ENCODE results near the gene DDX47. TPM values are rescaled to one million over a fixed set of nuclear protein-coding genes. Genes with fewer than 3 reads are reported as not detected.
A peak's percentile ranks its signal among the peaks of the same experiment; 100 is the strongest.
"Not testable (repeated sequence)": the region's sequence is repeated elsewhere in the genome, so short reads cannot be mapped to it uniquely, and the experiment has no call there.

DDX47 gene
- polyA plus RNA-seq, 1 experiment = 113 TPM

DNA sequence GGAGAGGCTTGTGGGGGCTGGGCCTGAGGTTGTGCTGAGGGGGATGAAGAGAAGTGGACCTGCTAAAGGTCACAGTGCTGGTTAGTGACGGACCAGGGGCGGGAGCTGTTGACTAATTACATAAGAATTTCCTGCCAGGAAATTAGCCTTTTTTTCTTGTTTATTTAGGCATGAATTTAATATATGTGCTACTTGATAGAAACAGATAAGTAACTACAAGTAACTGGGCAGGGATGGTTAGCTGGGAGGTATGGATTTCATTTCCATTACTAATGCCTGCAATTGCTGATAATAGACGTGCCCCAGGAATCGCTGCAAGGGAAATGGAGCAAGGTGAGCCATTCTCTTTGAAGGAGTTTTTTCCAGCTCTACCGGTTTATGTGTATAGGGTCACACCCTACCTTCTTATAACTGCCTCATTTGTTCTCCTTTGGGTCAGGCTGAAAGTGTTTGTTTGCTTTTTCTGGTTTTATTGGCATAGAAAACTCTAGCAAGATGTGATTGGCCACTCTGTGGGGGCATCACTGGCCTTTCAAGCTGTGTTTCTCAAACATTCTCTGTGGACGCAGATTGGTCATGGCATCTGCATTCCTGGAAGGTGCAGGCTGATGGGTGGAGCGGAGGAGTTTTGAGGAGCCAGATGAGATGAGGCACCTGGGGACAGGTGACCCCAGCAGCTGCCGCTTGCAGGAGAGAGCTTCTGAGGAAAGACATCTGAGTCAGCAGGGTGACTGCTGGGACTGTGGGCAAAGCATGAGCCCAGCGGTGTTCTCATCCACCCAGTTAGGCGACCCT lies 59.2 kb downstream of the DDX47 start:
- no peak for TF ChIP-seq CTCF (IDR thresholded peaks at IDR 0.05; ENCODE audit: low read depth, low read length)
- ChIA-PET POLR2A (interaction anchor here (1.2 to 1.6 kb wide), 2 partner anchors 8 to 19 kb away, joined by 4 to 6 read pairs; partner anchors contain the start of gene GPRC5A), CTCF (interaction anchor here (0.6 to 0.8 kb wide), 2 partner anchors 23 to 34 kb away, joined by 3 read pairs; no protein-coding TSS in a partner anchor)
- H3K27ac ChIP-seq (ENCODE audit: low read depth, low read length) = peak overlapping the region; percentile 88
- no peak for DNase-seq (ENCODE audit: low read depth, low spot score)
- no peak overlapping the region; the same call in 1 of the 2 replicates for H3K4me3 ChIP-seq (ENCODE audit: low read depth, low read length)
- H3K27me3 ChIP-seq (ENCODE audit: control insufficient read depth, insufficient read depth, low read length) = no peaks in the 10 kb centered on the region
- H3K9me3 ChIP-seq (ENCODE audit: control insufficient read depth, insufficient read depth, low read length) = peaks cover 11% of the 10 kb centered on the region

DNA sequence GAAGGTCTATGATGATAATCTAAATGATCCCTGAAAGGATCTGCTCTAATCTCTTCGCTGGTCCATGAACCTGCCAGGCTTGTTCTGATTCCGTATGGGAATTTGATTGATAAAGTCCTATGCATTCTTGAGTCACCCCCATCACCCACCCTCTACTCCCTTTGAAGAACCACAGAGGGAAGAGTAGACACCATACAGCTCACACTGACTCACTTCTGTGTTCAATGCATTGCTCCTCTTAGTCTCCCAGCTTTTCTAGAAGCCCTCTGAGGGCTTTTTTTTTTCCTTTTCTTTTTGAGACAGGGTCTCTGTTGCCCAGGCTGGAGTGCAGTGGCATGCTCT lies 59.8 kb downstream of the DDX47 start:
- POLR2A ChIA-PET = interaction anchor here (1.2 to 1.6 kb wide), 2 partner anchors 8 to 18 kb away, joined by 4 to 6 read pairs; partner anchors contain the start of gene GPRC5A
- TF ChIP-seq CTCF (IDR thresholded peaks at IDR 0.05; ENCODE audit: low read depth, low read length) = no peak
- Histone ChIP-seq H3K9me3 (ENCODE audit: control insufficient read depth, insufficient read depth, low read length) (peaks cover 9% of the 10 kb centered on the region), H3K27ac (ENCODE audit: low read depth, low read length) (peak overlapping the region; percentile 88), H3K4me3 (ENCODE audit: low read depth, low read length) (no peak overlapping the region), H3K27me3 (ENCODE audit: control insufficient read depth, insufficient read depth, low read length) (no peaks in the 10 kb centered on the region)
- DNase-seq (ENCODE audit: low read depth, low spot score) = no peak
- CTCF ChIA-PET = no interaction called here

DNA sequence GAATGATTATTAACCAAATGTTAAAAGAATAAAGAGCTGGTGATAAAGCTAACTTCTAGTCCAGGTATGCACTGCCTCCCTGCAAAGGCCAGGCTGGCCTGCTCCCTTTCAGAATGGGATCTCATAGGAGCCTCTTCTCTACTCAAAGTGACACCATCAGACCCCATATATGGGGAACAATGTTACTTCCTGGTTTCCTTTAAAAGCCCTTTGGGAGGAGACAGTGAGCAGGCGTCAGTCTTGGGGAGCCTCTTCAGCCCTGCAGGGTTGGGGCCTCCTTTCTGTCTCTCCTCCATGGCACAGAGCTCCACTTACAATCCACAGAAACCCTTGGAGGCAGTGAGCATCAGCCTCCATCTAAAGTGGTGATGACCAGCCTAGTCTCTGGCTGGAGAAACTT lies 60.9 kb downstream of the DDX47 start:
- Histone ChIP-seq H3K4me3 (ENCODE audit: low read depth, low read length) (no peak overlapping the region), H3K27ac (ENCODE audit: low read depth, low read length) (no peak overlapping the region), H3K9me3 (ENCODE audit: control insufficient read depth, insufficient read depth, low read length) (peaks cover 8% of the 10 kb centered on the region), H3K27me3 (ENCODE audit: control insufficient read depth, insufficient read depth, low read length) (no peaks in the 10 kb centered on the region)
- TF ChIP-seq CTCF (IDR thresholded peaks at IDR 0.05; ENCODE audit: low read depth, low read length) = no peak
- no peak for DNase-seq (ENCODE audit: low read depth, low spot score)
- POLR2A ChIA-PET = interaction anchor here (1.4 kb wide), 1 partner anchor 17 kb away, joined by 5 read pairs; the partner anchor contains the start of gene GPRC5A
- CTCF ChIA-PET = interaction anchor here (1.2 kb wide), 1 partner anchor 17 kb away, joined by 3 read pairs; the partner anchor contains the start of gene GPRC5A

DNA sequence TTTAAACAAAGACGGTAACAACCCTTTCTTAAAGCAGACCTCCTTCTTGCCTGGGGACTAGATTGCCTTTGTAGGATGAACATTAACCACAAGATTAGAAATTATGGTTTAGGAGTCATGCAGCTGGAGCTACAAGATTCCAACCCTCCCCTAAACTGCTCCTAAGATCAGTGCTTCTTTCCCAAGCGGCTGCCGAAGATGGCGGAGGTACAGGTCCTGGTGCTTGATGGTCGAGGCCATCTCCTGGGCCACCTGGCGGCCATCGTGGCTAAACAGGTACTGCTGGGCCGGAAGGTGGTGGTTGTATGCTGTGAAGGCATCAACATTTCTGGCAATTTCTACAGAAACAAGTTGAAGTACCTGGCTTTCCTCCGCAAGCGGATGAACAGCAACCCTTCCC lies 62.2 kb downstream of the DDX47 start:
- DNase-seq (ENCODE audit: low read depth, low spot score); H3K27me3 ChIP-seq (ENCODE audit: control insufficient read depth, insufficient read depth, low read length); H3K9me3 ChIP-seq (ENCODE audit: control insufficient read depth, insufficient read depth, low read length); CTCF ChIA-PET; H3K4me3 ChIP-seq (ENCODE audit: low read depth, low read length); POLR2A ChIA-PET; H3K27ac ChIP-seq (ENCODE audit: low read depth, low read length): not testable (repeated sequence)

DNA sequence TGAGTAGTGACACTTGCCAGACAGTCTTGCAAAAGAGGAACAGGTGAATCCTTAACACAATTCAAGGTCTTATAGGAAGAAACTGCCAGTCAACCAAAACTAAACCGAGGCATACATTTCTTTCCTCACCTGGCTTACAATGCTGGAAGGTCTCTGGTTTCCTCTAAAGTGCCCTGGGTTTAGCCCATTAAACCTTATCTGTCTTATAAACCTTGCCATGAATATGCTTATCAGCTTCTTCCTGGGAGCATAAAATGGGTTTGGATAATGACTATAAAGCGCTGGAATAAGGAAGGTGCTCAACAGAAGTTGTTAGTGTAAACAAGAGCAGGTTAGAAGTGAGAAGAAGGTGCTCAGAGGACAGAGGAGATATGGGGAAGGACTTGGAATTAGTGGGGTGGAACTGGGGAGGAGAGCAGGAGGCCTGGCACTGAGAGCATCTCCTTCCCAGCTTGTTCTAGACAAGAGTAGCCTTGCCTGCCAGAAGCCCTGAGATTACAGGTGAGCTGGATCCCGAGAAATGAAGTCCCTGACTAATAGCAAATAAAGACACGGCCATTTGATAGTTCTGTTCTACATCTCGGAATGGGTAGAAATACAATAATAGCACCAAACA lies 64.1 kb downstream of the DDX47 start:
- CTCF ChIA-PET = interaction anchor here (1.4 kb wide), 1 partner anchor 20 kb away, joined by 3 read pairs; no protein-coding TSS in a partner anchor
- Histone ChIP-seq H3K27ac (ENCODE audit: low read depth, low read length) (no peak overlapping the region), H3K9me3 (ENCODE audit: control insufficient read depth, insufficient read depth, low read length) (no peaks in the 10 kb centered on the region; the same call in 1 of the 2 replicates), H3K27me3 (ENCODE audit: control insufficient read depth, insufficient read depth, low read length) (no peaks in the 10 kb centered on the region), H3K4me3 (ENCODE audit: low read depth, low read length) (no peak overlapping the region)
- POLR2A ChIA-PET = interaction anchor here (0.7 kb wide), 1 partner anchor 30 kb away, joined by 3 read pairs; no protein-coding TSS in a partner anchor
- DNase-seq (ENCODE audit: low read depth, low spot score) = no peak
- no peak for TF ChIP-seq CTCF (IDR thresholded peaks at IDR 0.05; ENCODE audit: low read depth, low read length)
